ENCODE measurements around the gene MDM2.

- TF ChIP-seq CTCF (IDR thresholded peaks at IDR 0.05) (no peak), EZH2 (IDR thresholded peaks at IDR 0.05; ENCODE audit: borderline replicate concordance, insufficient read depth, low read depth, low read length, poor library complexity, severe bottlenecking) (no peak)
Observed at GRCh38 chr12:68839183-68840147, 31.5 kb downstream of the MDM2 start.
